K562 (cell line): ENCODE data around the gene CD68. TPM values are rescaled to one million over a fixed set of nuclear protein-coding genes. Genes with fewer than 3 reads are reported as not detected.

Experiments
- CBFA2T3 ChIP-seq: fragments of 450-650 bp; IDR thresholded peaks from 2 replicates; pipeline ENCODE4 v1.6.1; 2017
- CTBP1 ChIP-seq: fragments of 450-650 bp; IDR thresholded peaks from 2 replicates; pipeline ENCODE4 v1.6.1; 2016; ENCODE audit warnings: borderline replicate concordance
- ETV6 ChIP-seq, 3 experiments: fragments of 150-350 bp in 1 of 3; sonication (generic) in 1 of 3; formaldehyde crosslinking in 1 of 3; IDR thresholded peaks; 2 replicates each; pipeline versions ENCODE4 v1.6.1 to v1.8.0; 2014 to 2022; ENCODE audit warnings: borderline replicate concordance in 2 of 3, low read depth in 2 of 3, antibody characterized with exemption in 1 of 3, low read length in 1 of 3, mild to moderate bottlenecking in 1 of 3, missing genetic modification reagents in 1 of 3
- FOXJ2 ChIP-seq: fragments of 200-800 bp; sonication (Bioruptor generic); IDR thresholded peaks from 2 replicates; pipeline ENCODE4 v1.6.1; 2016; ENCODE audit warnings: missing genetic modification characterization, missing compliant biosample characterization
- MAFF ChIP-seq: IDR thresholded peaks from 2 replicates; pipeline ENCODE4 v1.6.1; 2012; ENCODE audit warnings: low read length, improper control_type of control experiment
- MAFG ChIP-seq: fragments of 450-650 bp; conservative IDR thresholded peaks from 2 replicates; pipeline ENCODE4 v1.6.1; 2016; ENCODE audit warnings: missing genetic modification characterization, missing compliant biosample characterization
- NFE2 ChIP-seq: IDR thresholded peaks from 2 replicates; pipeline ENCODE4 v1.6.1; 2014; ENCODE audit warnings: antibody characterized with exemption, low read depth
- POLR2H ChIP-seq: IDR thresholded peaks from 2 replicates; pipeline ENCODE4 v1.6.1; 2016; ENCODE audit warnings: missing genetic modification characterization, low read depth, mild to moderate bottlenecking, control low read depth, missing compliant biosample characterization, moderate library complexity
- SIRT6 ChIP-seq: IDR thresholded peaks from one replicate; pipeline ENCODE4 v1.6.1; 2012; ENCODE audit warnings: low read depth, mild to moderate bottlenecking, control low read depth, inconsistent platforms, low read length, moderate library complexity
- SOX6 ChIP-seq: fragments of 450-650 bp; IDR thresholded peaks from 2 replicates; pipeline ENCODE4 v1.6.1; 2014; ENCODE audit warnings: mild to moderate bottlenecking
- SRSF7 ChIP-seq: fragments of 200-400 bp; formaldehyde crosslinking; optimal IDR thresholded peaks from 2 replicates; pipeline ENCODE3; 2017; ENCODE audit warnings: mild to moderate bottlenecking, low read depth, low read length
- ZNF146 ChIP-seq: IDR thresholded peaks from one replicate; pipeline ENCODE4 v1.6.1; 2018; ENCODE audit warnings: missing compliant biosample characterization; ENCODE audit not compliant: unreplicated experiment
- ZNF197 ChIP-seq: fragments of 200-800 bp; sonication (Bioruptor generic); IDR thresholded peaks from 2 replicates; pipeline ENCODE4 v1.6.1; 2016; ENCODE audit warnings: low read depth, missing genetic modification characterization, missing compliant biosample characterization
- ZNF23 ChIP-seq: fragments of 250-450 bp; sonication (Bioruptor Pico); IDR thresholded peaks from 2 replicates; pipeline ENCODE4 v1.4.0; 2020; ENCODE audit warnings: mild to moderate bottlenecking
- ZNF263 ChIP-seq: sonication (generic); formaldehyde crosslinking; IDR thresholded peaks from 2 replicates; pipeline ENCODE4 v1.8.0; 2022; ENCODE audit warnings: mild to moderate bottlenecking, missing genetic modification reagents, borderline replicate concordance
- ZNF316 ChIP-seq: fragments of 450-650 bp; IDR thresholded peaks from 2 replicates; pipeline ENCODE4 v1.6.1; 2016
- ZNF445 ChIP-seq: fragments of 250-450 bp; sonication (Bioruptor Pico); IDR thresholded peaks from 2 replicates; pipeline ENCODE4 v1.4.0; 2020; ENCODE audit warnings: low read depth, mild to moderate bottlenecking, moderate library complexity
- ZNF717 ChIP-seq: fragments of 250-450 bp; sonication (Bioruptor Pico); IDR thresholded peaks from 2 replicates; pipeline ENCODE4 v1.5.0; 2021
- ZNF764 ChIP-seq: fragments of 250-450 bp; sonication (Bioruptor Pico); IDR thresholded peaks from 2 replicates; pipeline ENCODE4 v1.4.0; 2020; ENCODE audit warnings: low read depth, mild to moderate bottlenecking, moderate library complexity
- polyA plus RNA-seq, 8 experiments: library from polyadenylated mRNA; depleted of rRNA in 4 of 8; stranded (reverse) in 5 of 8; unstranded in 3 of 8; fragments of >200 nt; fragmentation: Nextera tagmentation in 2 of 8; fragmentation: Illumina TruSeq in 1 of 8; extraction: Ambion mirVana in 2 of 8; extraction: Trizol in 1 of 8; gene quantifications; 2 replicates each; pipeline versions ENCODE4 v1.2.1 to v1.2.3, GENCODE V29; 2011 to 2014; ENCODE audit warnings: inconsistent platforms in 1 of 8, missing spikeins in 1 of 8
- total RNA-seq, 7 experiments: library from RNA; depleted of rRNA in 6 of 7; stranded (reverse); fragments of >200 nt in 6 of 7; fragmentation: Illumina TruSeq in 2 of 7; extraction: Trizol in 2 of 7; gene quantifications; 2 replicates each; pipeline versions ENCODE4 v1.2.1 to v1.2.3, GENCODE V29; 2011 to 2021; ENCODE audit warnings: low replicate concordance in 1 of 7
- TF ChIP-seq, protein P1 (sequence below): fragments of 450-650 bp; IDR thresholded peaks from 2 replicates; pipeline ENCODE4 v1.6.1; 2018; ENCODE audit warnings: mild to moderate bottlenecking, low read depth; ENCODE audit not compliant: partially characterized antibody
- TF ChIP-seq, protein P2 (sequence below), 2 experiments: fragments of 450-650 bp; conservative IDR thresholded peaks; 2 replicates each; pipeline ENCODE4 v1.6.1; 2017; ENCODE audit warnings: mild to moderate bottlenecking in 2 of 2, moderate library complexity in 2 of 2
- TF ChIP-seq, protein P3 (sequence below): fragments of 450-650 bp; IDR thresholded peaks from 2 replicates; pipeline ENCODE4 v1.6.1; 2016; ENCODE audit warnings: low read depth, mild to moderate bottlenecking, moderate library complexity

Gene CD68
- total and polyA plus RNA-seq, 9 of the 15 experiments (the other 6 are each of a cell fraction or from before 2014, with no cell fraction given): 28.2 to 89.8 (median 37.7) TPM

DNA sequence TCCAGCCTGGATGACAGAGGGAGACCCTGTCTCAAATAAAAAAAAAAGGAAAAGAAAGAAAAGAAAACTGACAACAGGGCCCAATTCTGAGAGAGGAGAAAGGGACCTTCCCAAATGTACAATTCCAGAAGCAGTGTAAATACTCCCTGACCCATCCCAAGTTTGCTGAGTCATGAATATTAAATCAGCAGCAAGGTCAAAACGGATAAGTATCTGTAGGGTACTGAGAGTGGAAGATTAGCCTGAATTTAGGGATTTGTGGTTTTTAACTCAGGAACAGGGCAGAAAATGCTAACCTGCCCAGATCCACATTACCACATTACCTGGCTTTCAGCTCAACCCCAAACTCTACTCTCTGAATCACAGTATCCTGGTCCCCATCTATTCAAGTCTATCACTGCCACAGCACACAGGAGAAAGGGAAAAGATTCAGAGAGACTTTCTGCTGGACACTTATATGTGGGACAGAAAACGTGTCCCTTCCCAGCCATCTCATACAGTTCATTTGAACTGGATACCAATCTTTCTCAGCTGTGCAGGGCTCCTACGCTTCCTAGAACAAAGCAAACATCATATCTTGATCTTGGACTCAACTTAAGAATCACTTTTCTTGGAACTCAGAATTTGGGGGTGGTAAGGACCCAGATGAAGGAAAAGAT is 32.3 kb downstream of the CD68 start (continued):
- TF ChIP-seq ZNF197 (CRISPR knock-in tag) (no peak), NFE2 (peak; percentile 89), POLR2H (tag) (no peak), ZNF146 (CRISPR knock-in tag) (no peak), MAFG (tag) (peak; percentile 99), ZNF764 (no peak), ZNF316 (peak; percentile 99), FOXJ2 (tag) (no peak), SOX6 (peak; percentile 67), ETV6 (IDR thresholded peaks at IDR 0.05; ENCODE audit: borderline replicate concordance in 1 of 2, low read depth in 2 of 2, low read length in 1 of 2) (no peak), ETV6 (CRISPR knock-in tag; IDR thresholded peaks at IDR 0.05; ENCODE audit: borderline replicate concordance) (no peak), SRSF7 (no peak), ZNF263 (CRISPR knock-in tag) (no peak), ZNF23 (no peak), CBFA2T3 (peak; percentile 24; the same call in 1 of the 2 replicates), MAFF (peak; percentile 96), CTBP1 (0 out of 2 replicates have a peak, but pooled peaks have one; percentile 25), SIRT6 (no peak), ZNF717 (no peak), ZNF445 (no peak)
- TF ChIP-seq, protein P1, sequence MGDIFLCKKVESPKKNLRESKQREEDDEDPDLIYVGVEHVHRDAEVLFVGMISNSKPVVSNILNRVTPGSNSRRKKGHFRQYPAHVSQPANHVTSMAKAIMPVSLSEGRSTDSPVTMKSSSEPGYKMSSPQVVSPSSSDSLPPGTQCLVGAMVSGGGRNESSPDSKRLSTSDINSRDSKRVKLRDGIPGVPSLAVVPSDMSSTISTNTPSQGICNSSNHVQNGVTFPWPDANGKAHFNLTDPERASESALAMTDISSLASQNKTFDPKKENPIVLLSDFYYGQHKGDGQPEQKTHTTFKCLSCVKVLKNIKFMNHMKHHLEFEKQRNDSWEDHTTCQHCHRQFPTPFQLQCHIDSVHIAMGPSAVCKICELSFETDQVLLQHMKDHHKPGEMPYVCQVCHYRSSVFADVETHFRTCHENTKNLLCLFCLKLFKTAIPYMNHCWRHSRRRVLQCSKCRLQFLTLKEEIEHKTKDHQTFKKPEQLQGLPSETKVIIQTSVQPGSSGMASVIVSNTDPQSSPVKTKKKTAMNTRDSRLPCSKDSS: no peak
- TF ChIP-seq, protein P2, sequence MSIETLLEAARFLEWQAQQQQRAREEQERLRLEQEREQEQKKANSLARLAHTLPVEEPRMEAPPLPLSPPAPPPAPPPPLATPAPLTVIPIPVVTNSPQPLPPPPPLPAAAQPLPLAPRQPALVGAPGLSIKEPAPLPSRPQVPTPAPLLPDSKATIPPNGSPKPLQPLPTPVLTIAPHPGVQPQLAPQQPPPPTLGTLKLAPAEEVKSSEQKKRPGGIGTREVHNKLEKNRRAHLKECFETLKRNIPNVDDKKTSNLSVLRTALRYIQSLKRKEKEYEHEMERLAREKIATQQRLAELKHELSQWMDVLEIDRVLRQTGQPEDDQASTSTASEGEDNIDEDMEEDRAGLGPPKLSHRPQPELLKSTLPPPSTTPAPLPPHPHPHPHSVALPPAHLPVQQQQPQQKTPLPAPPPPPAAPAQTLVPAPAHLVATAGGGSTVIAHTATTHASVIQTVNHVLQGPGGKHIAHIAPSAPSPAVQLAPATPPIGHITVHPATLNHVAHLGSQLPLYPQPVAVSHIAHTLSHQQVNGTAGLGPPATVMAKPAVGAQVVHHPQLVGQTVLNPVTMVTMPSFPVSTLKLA (conservative IDR thresholded peaks at IDR 0.05): 0 out of 4 replicates have a peak, but pooled peaks of 1 of the 2 experiments have one; percentile 7
- TF ChIP-seq, protein P3, sequence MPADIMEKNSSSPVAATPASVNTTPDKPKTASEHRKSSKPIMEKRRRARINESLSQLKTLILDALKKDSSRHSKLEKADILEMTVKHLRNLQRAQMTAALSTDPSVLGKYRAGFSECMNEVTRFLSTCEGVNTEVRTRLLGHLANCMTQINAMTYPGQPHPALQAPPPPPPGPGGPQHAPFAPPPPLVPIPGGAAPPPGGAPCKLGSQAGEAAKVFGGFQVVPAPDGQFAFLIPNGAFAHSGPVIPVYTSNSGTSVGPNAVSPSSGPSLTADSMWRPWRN: 0 out of 2 replicates have a peak, but pooled peaks have one; percentile 20
